ENCODE data around the gene TCOF1.

DNA sequence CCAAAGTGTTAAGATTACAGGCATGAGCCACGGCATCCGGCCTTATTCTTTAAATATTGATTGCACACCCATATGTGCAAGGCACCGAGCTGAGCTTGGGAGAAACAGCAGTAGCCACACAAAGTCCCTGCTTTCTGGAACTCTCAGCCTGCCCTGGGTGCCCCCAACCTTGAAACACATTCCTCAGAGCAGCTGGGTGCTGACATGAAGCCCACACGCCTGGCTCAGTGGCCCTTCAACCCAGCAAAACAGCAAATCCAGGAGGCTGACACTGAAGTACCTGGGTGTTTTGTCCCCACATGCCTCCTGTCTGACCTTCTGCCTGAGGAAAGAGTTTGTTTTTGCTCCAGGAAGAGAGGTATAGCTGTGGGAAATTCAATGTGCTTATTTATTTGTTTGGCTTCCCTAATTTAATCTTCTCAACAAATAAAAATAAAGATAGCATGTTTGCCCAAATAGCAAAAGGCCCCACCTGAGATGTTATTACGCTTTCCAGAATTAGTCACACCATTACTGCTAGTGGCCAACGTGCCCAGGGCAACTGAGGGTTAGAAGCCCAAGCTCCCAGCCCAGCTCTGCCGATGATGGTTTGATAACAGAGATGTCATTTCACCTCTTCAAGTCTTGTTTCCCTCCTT, 13.4 kb upstream of the TCOF1 start:
- TF ChIP-seq, protein P1, sequence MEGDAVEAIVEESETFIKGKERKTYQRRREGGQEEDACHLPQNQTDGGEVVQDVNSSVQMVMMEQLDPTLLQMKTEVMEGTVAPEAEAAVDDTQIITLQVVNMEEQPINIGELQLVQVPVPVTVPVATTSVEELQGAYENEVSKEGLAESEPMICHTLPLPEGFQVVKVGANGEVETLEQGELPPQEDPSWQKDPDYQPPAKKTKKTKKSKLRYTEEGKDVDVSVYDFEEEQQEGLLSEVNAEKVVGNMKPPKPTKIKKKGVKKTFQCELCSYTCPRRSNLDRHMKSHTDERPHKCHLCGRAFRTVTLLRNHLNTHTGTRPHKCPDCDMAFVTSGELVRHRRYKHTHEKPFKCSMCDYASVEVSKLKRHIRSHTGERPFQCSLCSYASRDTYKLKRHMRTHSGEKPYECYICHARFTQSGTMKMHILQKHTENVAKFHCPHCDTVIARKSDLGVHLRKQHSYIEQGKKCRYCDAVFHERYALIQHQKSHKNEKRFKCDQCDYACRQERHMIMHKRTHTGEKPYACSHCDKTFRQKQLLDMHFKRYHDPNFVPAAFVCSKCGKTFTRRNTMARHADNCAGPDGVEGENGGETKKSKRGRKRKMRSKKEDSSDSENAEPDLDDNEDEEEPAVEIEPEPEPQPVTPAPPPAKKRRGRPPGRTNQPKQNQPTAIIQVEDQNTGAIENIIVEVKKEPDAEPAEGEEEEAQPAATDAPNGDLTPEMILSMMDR (conservative IDR thresholded peaks at IDR 0.05; ENCODE audit: low read depth, low read length): no peak
- no peak for TF ChIP-seq EZH2 (IDR thresholded peaks at IDR 0.05; ENCODE audit: borderline replicate concordance, low read depth, low read length, poor library complexity, severe bottlenecking)
